ACHN (cell line): ENCODE measurements around the gene BBS4.
"Not testable (repeated sequence)": the region's sequence is repeated elsewhere in the genome, so short reads cannot be mapped to it uniquely, and the experiment has no call there.

Source experiments
- DNase-seq: peaks from one replicate; pipeline ENCODE4 v3.0.0-alpha.2; 2015
- in situ Hi-C: cut with HindIII; loops from 2 replicates; pipeline ENCODE4 v1.10.0; 2017; ENCODE audit warnings: low sequenced_read_pairs, low pct_ligation_motif_present, low pct_unique_long_range_greater_than_20kb

BBS4 gene

GRCh38 chr15:72685925-72686794 is at the start of gene BBS4, which contains the start of gene HIGD2B:
TSS of gene BBS4 (plus strand) at chr15:72686207. CDS start at chr15:72686228, 21 bp downstream.
TSS of gene HIGD2B (minus strand) at chr15:72686182. CDS start at chr15:72676374, 9,808 bp downstream.
- in situ Hi-C loops, result no loop called here
- peak; percentile 89 for DNase-seq

GRCh38 chr15:72636519-72637282 is 49.3 kb upstream of the BBS4 start:
- peak; percentile 77 for DNase-seq
- in situ Hi-C loops, result not testable (repeated sequence)

GRCh38 chr15:72639759-72640483 is 46.1 kb upstream of the BBS4 start:
- DNase-seq, in situ Hi-C loops: not testable (repeated sequence)

GRCh38 chr15:72642271-72642670 is 43.7 kb upstream of the BBS4 start:
- DNase-seq, in situ Hi-C loops: not testable (repeated sequence)

- DNase-seq, in situ Hi-C loops: not testable (repeated sequence)
Observed at GRCh38 chr15:72648631-72649253, 37.3 kb upstream of the BBS4 start.

- DNase-seq, in situ Hi-C loops: not testable (repeated sequence)
Observed at GRCh38 chr15:72654397-72654796, 31.6 kb upstream of the BBS4 start, which contains the start of gene GOLGA6B. TSS of gene GOLGA6B (plus strand) at chr15:72654697. CDS start at chr15:72654738, 41 bp downstream.

GRCh38 chr15:72656014-72656413 is 30.0 kb upstream of the BBS4 start:
- DNase-seq, in situ Hi-C loops: not testable (repeated sequence)

GRCh38 chr15:72661081-72661480 is 24.9 kb upstream of the BBS4 start:
- in situ Hi-C loops, DNase-seq: not testable (repeated sequence)

GRCh38 chr15:72663931-72664330 is 22.1 kb upstream of the BBS4 start:
- in situ Hi-C loops, DNase-seq: not testable (repeated sequence)

- in situ Hi-C loops, DNase-seq: not testable (repeated sequence)
Observed at GRCh38 chr15:72665706-72666105, 20.3 kb upstream of the BBS4 start.

- in situ Hi-C loops, DNase-seq: not testable (repeated sequence)
Observed at GRCh38 chr15:72669803-72670202, 16.2 kb upstream of the BBS4 start.

GRCh38 chr15:72670656-72671352 is 15.2 kb upstream of the BBS4 start:
- in situ Hi-C loops, result not testable (repeated sequence)

GRCh38 chr15:72671525-72671924 is 14.5 kb upstream of the BBS4 start:
- no peak for DNase-seq
- in situ Hi-C loops, result no loop called here

More at GRCh38 chr15:72670656-72671352, 15.2 kb upstream of the BBS4 start:
- peak; percentile 80 for DNase-seq

- in situ Hi-C loops, result no loop called here
- DNase-seq, result no peak
Observed at GRCh38 chr15:72676838-72677237, 9.2 kb upstream of the BBS4 start.

- in situ Hi-C loops, result no loop called here
Observed at GRCh38 chr15:72680931-72681330, 5.1 kb upstream of the BBS4 start.

GRCh38 chr15:72682772-72683171 is 3.2 kb upstream of the BBS4 start:
- no peak for DNase-seq
- in situ Hi-C loops, result no loop called here

More at GRCh38 chr15:72680931-72681330, 5.1 kb upstream of the BBS4 start:
- DNase-seq, result no peak

- in situ Hi-C loops, result no loop called here
Observed at GRCh38 chr15:72685301-72685924, 594 bp upstream of the BBS4 start.

More at GRCh38 chr15:72685301-72685924, 594 bp upstream of the BBS4 start:
- DNase-seq, result peak; percentile 28
